Activated naive CD8-positive, alpha-beta T cell (primary cell): ENCODE measurements around the gene SELPLG.
"Not testable (repeated sequence)": the region's sequence is repeated elsewhere in the genome, so short reads cannot be mapped to it uniquely, and the experiment has no call there.

Experiments used
- H3K27ac Mint-ChIP-seq: one replicate; pipeline ENCODE4 v1.8.0; 2021; ENCODE audit warnings: mixed read lengths
- H3K27me3 Mint-ChIP-seq: one replicate; pipeline ENCODE4 v1.8.0; 2021; ENCODE audit warnings: mixed read lengths
- H3K36me3 Mint-ChIP-seq: one replicate; pipeline ENCODE4 v1.8.0; 2021; ENCODE audit warnings: mixed read lengths
- H3K4me1 Mint-ChIP-seq: one replicate; pipeline ENCODE4 v1.8.0; 2021; ENCODE audit warnings: low read depth, mixed read lengths
- H3K4me3 Mint-ChIP-seq: one replicate; pipeline ENCODE4 v1.8.0; 2021; ENCODE audit warnings: mild to moderate bottlenecking, mixed read lengths
- H3K9me3 Mint-ChIP-seq: one replicate; pipeline ENCODE4 v1.8.0; 2021; ENCODE audit warnings: low read depth, mixed read lengths

Gene SELPLG

DNA sequence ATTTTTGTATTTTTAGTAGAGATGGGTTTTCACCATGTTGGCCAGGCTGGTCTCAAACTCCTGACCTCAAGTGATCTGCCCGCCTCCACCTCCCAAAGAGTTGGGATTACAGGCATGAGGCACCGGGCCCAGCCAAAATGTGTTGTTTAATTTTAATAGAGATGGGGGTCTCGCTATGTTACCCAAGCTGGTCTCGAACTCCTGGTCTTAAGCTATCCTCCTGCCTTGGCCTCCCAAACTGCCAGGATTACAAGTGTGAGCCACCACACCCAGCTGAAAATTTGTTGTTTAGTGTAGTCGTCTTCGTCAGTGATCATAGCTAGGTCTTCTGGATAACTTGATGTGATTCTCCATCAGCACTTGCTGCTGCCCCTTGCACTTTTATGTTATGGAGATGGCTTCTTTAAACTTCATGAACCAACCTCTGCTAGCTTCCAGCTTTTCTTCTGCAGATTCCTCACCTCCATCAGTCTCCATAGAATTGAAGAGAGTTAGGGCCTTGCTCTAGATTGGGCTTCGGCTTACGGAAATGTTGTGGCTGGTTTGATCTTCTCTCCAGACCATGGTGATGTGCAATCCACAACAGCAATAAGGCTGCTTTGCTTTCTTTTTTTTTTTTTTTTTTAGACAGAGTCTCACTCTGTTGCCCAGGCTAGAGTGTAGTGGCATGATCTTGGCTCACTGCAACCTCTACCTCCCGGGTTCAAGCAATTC, 58.3 kb downstream of the SELPLG start:
- Mint-ChIP-seq H3K27ac (peak overlapping the region; percentile 34), H3K27me3 (no peaks in the 10 kb centered on the region), H3K36me3 (no peaks in the 10 kb centered on the region), H3K4me1 (peaks cover 61% of the 10 kb centered on the region), H3K9me3 (peaks cover 7% of the 10 kb centered on the region), H3K4me3 (peak overlapping the region; percentile 68)

DNA sequence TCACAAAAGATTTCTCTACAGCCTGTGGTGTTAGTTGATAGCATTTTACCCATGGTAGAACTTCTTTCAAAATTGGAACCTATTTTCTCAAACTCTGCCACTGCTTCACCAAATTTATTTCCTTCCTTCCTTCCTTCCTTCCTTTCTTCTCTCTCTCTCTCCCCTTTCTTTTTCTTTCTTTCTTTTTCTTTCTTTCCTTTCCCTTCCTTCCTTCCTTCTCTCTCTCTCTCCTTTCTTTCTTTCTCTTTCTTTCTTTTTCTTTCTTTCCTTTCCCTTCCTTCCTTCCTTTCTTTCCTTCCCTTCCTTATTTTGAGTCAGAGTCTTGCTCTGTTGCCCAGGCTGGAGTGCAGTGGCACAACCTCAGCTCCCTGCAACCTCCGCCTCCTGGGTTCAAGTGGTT, 59.4 kb downstream of the SELPLG start:
- not testable (repeated sequence) for H3K36me3 Mint-ChIP-seq, H3K9me3 Mint-ChIP-seq, H3K4me3 Mint-ChIP-seq, H3K27ac Mint-ChIP-seq, H3K27me3 Mint-ChIP-seq
- H3K4me1 Mint-ChIP-seq = peaks cover 72% of the 10 kb centered on the region

GRCh38 chr12:108573317-108573716, 60.4 kb downstream of the SELPLG start:
- peaks cover 6% of the 10 kb centered on the region for H3K36me3 Mint-ChIP-seq
- no peaks in the 10 kb centered on the region for H3K9me3 Mint-ChIP-seq
- H3K4me3 Mint-ChIP-seq = peak overlapping the region; percentile 4
- H3K27me3 Mint-ChIP-seq = no peaks in the 10 kb centered on the region
- peaks cover 79% of the 10 kb centered on the region for H3K4me1 Mint-ChIP-seq
- H3K27ac Mint-ChIP-seq = peak overlapping the region; percentile 79

DNA sequence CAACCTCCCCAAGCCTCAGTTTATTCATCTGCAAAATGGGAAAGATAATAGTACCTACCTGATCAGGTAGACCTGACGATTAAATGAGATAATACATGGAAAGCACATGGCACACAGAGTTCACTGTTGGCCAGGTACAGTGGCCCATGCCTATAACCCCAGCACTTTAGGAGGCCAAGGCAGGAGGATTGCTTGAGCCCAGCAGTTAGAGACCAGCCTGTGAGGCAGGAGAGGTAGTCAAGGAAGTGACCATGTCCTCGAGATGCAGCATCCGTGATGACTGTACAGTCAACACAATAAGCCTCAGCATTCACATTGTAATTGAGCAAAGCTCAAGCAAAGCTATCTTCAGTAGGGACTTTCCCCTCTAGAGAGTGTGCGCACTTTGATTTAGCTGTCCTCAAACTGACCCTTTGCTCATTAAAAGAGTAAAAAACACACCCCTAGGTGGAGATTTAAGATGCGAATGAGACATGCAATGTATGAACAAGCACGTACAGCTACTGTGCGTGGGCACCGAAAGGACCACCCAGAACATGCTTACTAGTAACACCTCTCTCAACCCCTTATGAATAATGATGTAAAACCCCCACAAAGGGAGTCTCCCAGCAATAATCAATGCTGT, 61.4 kb downstream of the SELPLG start:
- Mint-ChIP-seq H3K4me1 (peaks cover 88% of the 10 kb centered on the region), H3K27me3 (no peaks in the 10 kb centered on the region), H3K36me3 (peaks cover 8% of the 10 kb centered on the region), H3K9me3 (no peaks in the 10 kb centered on the region), H3K4me3 (no peak overlapping the region), H3K27ac (no peak overlapping the region)
